HEK293 (cell line): ENCODE measurements around the gene TRMT112.

Source experiments
- CTCF ChIA-PET: fragments of 350-600 bp; formaldehyde crosslinking; extraction: SDS; loops from one replicate; lab custom pipeline; 2021; ENCODE audit warnings: antibody characterized with exemption; lab: Yijun Ruan, JAX
- POLR2A ChIA-PET: fragments of 300-600 bp; formaldehyde crosslinking; extraction: SDS; loops from one replicate; lab custom pipeline; 2020; ENCODE audit warnings: antibody characterized with exemption, inconsistent platforms; lab: Yijun Ruan, JAX
- H3K27ac ChIP-seq: fragments of 200-500 bp; sonication (Bioruptor generic); 2 replicates; pipeline ENCODE4 v1.5.1; 2014; ENCODE audit warnings: low read depth, low read length, control low read depth, inconsistent platforms; ENCODE audit errors: extremely low read depth
- H3K36me3 ChIP-seq, 2 experiments: fragments of 200-500 bp in 1 of 2; sonication (Bioruptor generic) in 1 of 2; 1 replicate in 1 of 2; 2 replicates in 1 of 2; pipeline ENCODE4 v1.5.1; 2014 to 2017; ENCODE audit warnings: inconsistent platforms in 2 of 2, low read length in 2 of 2; ENCODE audit not compliant: control insufficient read depth in 2 of 2, insufficient read depth in 1 of 2
- H3K4me1 ChIP-seq: fragments of 200-500 bp; sonication (Bioruptor generic); 2 replicates; pipeline ENCODE4 v1.5.1; 2014; ENCODE audit warnings: mild to moderate bottlenecking, low read length, inconsistent platforms; ENCODE audit not compliant: control insufficient read depth, insufficient read depth
- H3K4me3 ChIP-seq: 2 replicates; pipeline ENCODE4 v1.5.1; 2011; ENCODE audit warnings: low read depth, mild to moderate bottlenecking, control low read depth, low read length, moderate library complexity
- H3K9me3 ChIP-seq: fragments of 200-500 bp; sonication (Bioruptor generic); 2 replicates; pipeline ENCODE4 v1.5.1; 2014; ENCODE audit warnings: low read depth, low read length, inconsistent platforms; ENCODE audit not compliant: control insufficient read depth, insufficient read depth
- EGR2 ChIP-seq: fragments of 450-650 bp; formaldehyde crosslinking; IDR thresholded peaks from 2 replicates; pipeline ENCODE4 v1.5.1; 2016; ENCODE audit warnings: low read depth, missing biosample characterization, missing genetic modification characterization
- KLF16 ChIP-seq: fragments of 450-650 bp; formaldehyde crosslinking; IDR thresholded peaks from 2 replicates; pipeline ENCODE4 v1.5.1; 2017; ENCODE audit warnings: missing biosample characterization, missing genetic modification characterization
- KLF8 ChIP-seq: fragments of 450-650 bp; formaldehyde crosslinking; IDR thresholded peaks from 2 replicates; pipeline ENCODE4 v1.5.1; 2016; ENCODE audit warnings: missing biosample characterization, missing genetic modification characterization
- PATZ1 ChIP-seq: fragments of 450-650 bp; formaldehyde crosslinking; IDR thresholded peaks from 2 replicates; pipeline ENCODE4 v1.5.1; 2016; ENCODE audit warnings: missing biosample characterization, missing genetic modification characterization
- SP7 ChIP-seq: fragments of 450-650 bp; formaldehyde crosslinking; IDR thresholded peaks from 2 replicates; pipeline ENCODE4 v1.5.1; 2016; ENCODE audit warnings: missing biosample characterization, missing genetic modification characterization
- ZBTB10 ChIP-seq: fragments of 450-650 bp; formaldehyde crosslinking; IDR thresholded peaks from 2 replicates; pipeline ENCODE4 v1.5.1; 2016; ENCODE audit warnings: missing biosample characterization, missing genetic modification characterization
- ZBTB17 ChIP-seq: fragments of 450-650 bp; formaldehyde crosslinking; IDR thresholded peaks from 2 replicates; pipeline ENCODE4 v1.5.1; 2016; ENCODE audit warnings: missing biosample characterization, missing genetic modification characterization
- ZBTB6 ChIP-seq: fragments of 450-650 bp; formaldehyde crosslinking; IDR thresholded peaks from 2 replicates; pipeline ENCODE4 v1.5.1; 2017; ENCODE audit warnings: missing biosample characterization, missing genetic modification characterization
- ZBTB7A ChIP-seq: fragments of 450-650 bp; formaldehyde crosslinking; IDR thresholded peaks from 2 replicates; pipeline ENCODE4 v1.5.1; 2016; ENCODE audit warnings: low read depth, missing biosample characterization, missing genetic modification characterization
- ZBTB8A ChIP-seq: fragments of 450-650 bp; formaldehyde crosslinking; IDR thresholded peaks from 2 replicates; pipeline ENCODE4 v1.5.1; 2016; ENCODE audit warnings: missing biosample characterization, missing genetic modification characterization
- ZFP37 ChIP-seq: fragments of 450-650 bp; formaldehyde crosslinking; IDR thresholded peaks from 2 replicates; pipeline ENCODE4 v1.5.1; 2016; ENCODE audit warnings: missing biosample characterization, missing genetic modification characterization
- ZNF16 ChIP-seq: fragments of 450-650 bp; formaldehyde crosslinking; IDR thresholded peaks from 2 replicates; pipeline ENCODE4 v1.5.1; 2016; ENCODE audit warnings: low read depth, missing biosample characterization, missing genetic modification characterization
- ZNF175 ChIP-seq: fragments of 450-650 bp; formaldehyde crosslinking; IDR thresholded peaks from 2 replicates; pipeline ENCODE4 v1.5.1; 2016; ENCODE audit warnings: missing biosample characterization, missing genetic modification characterization
- ZNF335 ChIP-seq: fragments of 450-650 bp; formaldehyde crosslinking; conservative IDR thresholded peaks from 2 replicates; pipeline ENCODE4 v1.5.1; 2016; ENCODE audit warnings: missing biosample characterization, missing genetic modification characterization
- ZNF830 ChIP-seq: fragments of 450-650 bp; IDR thresholded peaks from 2 replicates; pipeline ENCODE4 v1.5.0; 2018; ENCODE audit warnings: missing biosample characterization, missing genetic modification characterization, low read depth, mild to moderate bottlenecking, moderate library complexity
- ZSCAN30 ChIP-seq: fragments of 450-650 bp; IDR thresholded peaks from 2 replicates; pipeline ENCODE4 v1.5.1; 2018; ENCODE audit warnings: missing biosample characterization, mild to moderate bottlenecking, missing genetic modification characterization, moderate library complexity
- ZXDB ChIP-seq: fragments of 450-650 bp; formaldehyde crosslinking; IDR thresholded peaks from 2 replicates; pipeline ENCODE4 v1.5.1; 2016; ENCODE audit warnings: missing biosample characterization, missing genetic modification characterization
- TF ChIP-seq, protein P1 (sequence below): fragments of 450-650 bp; formaldehyde crosslinking; IDR thresholded peaks from 2 replicates; pipeline ENCODE4 v1.5.1; 2016; ENCODE audit warnings: missing biosample characterization, missing genetic modification characterization
- TF ChIP-seq, protein P2 (sequence below): fragments of 450-650 bp; formaldehyde crosslinking; IDR thresholded peaks from 2 replicates; pipeline ENCODE4 v1.5.1; 2016; ENCODE audit warnings: missing biosample characterization, missing genetic modification characterization
- TF ChIP-seq, protein P3 (sequence below): fragments of 450-650 bp; formaldehyde crosslinking; IDR thresholded peaks from 2 replicates; pipeline ENCODE4 v1.5.1; 2016; ENCODE audit warnings: missing biosample characterization, missing genetic modification characterization, borderline replicate concordance

Gene TRMT112

GRCh38 chr11:64355078-64355940, 38.0 kb upstream of the TRMT112 start:
- Histone ChIP-seq H3K4me1 (no peaks in the 10 kb centered on the region; the same call in 1 of the 2 replicates), H3K9me3 (no peaks in the 10 kb centered on the region), H3K27ac (no peak overlapping the region), H3K36me3 (peaks cover 0 to 3% of the 10 kb centered on the region in 2 experiments; a peak in 1 of 3 replicates), H3K4me3 (no peak overlapping the region; the same call in 1 of the 2 replicates)
- POLR2A ChIA-PET, result interaction anchor here (0.5 to 3.7 kb wide), 14 partner anchors 9 to 289 kb away, joined by 3 to 34 read pairs (median 4); partner anchors contain the start of genes CATSPERZ, NUDT22, PRDX5 and STIP1
- CTCF ChIA-PET, result interaction anchor here (0.6 to 7.8 kb wide), 51 partner anchors 9 to 1468 kb away, joined by 3 to 86 read pairs (median 5); partner anchors contain the start of genes CATSPERZ, CCDC88B, ESRRA and FERMT3
- 0 out of 2 replicates have a peak, but pooled peaks have one; percentile 20 for TF ChIP-seq ZXDB (tag by site-specific recombination)
- peak; percentile 54 for TF ChIP-seq SP7 (tag by site-specific recombination)
- TF ChIP-seq ZFP37 (tag by site-specific recombination), result no peak
- peak; percentile 37; the same call in 1 of the 2 replicates for TF ChIP-seq ZBTB10 (tag by site-specific recombination)
- TF ChIP-seq ZBTB6, result peak; percentile 68; the same call in 1 of the 2 replicates
- TF ChIP-seq PATZ1 (tag by site-specific recombination), result peak; percentile 82
- TF ChIP-seq ZBTB17, result peak; percentile 39; the same call in 1 of the 2 replicates
- TF ChIP-seq ZSCAN30, result peak; percentile 64; the same call in 1 of the 2 replicates
- TF ChIP-seq EGR2 (tag by site-specific recombination), result no peak
- TF ChIP-seq KLF16, result no peak
- TF ChIP-seq ZBTB7A (tag by site-specific recombination), result 0 out of 2 replicates have a peak, but pooled peaks have one; percentile 28
- TF ChIP-seq ZNF16, result no peak
- TF ChIP-seq ZBTB8A, result peak; percentile 58
- no peak for TF ChIP-seq ZNF830 (tag by site-specific recombination)
- TF ChIP-seq, protein P1, sequence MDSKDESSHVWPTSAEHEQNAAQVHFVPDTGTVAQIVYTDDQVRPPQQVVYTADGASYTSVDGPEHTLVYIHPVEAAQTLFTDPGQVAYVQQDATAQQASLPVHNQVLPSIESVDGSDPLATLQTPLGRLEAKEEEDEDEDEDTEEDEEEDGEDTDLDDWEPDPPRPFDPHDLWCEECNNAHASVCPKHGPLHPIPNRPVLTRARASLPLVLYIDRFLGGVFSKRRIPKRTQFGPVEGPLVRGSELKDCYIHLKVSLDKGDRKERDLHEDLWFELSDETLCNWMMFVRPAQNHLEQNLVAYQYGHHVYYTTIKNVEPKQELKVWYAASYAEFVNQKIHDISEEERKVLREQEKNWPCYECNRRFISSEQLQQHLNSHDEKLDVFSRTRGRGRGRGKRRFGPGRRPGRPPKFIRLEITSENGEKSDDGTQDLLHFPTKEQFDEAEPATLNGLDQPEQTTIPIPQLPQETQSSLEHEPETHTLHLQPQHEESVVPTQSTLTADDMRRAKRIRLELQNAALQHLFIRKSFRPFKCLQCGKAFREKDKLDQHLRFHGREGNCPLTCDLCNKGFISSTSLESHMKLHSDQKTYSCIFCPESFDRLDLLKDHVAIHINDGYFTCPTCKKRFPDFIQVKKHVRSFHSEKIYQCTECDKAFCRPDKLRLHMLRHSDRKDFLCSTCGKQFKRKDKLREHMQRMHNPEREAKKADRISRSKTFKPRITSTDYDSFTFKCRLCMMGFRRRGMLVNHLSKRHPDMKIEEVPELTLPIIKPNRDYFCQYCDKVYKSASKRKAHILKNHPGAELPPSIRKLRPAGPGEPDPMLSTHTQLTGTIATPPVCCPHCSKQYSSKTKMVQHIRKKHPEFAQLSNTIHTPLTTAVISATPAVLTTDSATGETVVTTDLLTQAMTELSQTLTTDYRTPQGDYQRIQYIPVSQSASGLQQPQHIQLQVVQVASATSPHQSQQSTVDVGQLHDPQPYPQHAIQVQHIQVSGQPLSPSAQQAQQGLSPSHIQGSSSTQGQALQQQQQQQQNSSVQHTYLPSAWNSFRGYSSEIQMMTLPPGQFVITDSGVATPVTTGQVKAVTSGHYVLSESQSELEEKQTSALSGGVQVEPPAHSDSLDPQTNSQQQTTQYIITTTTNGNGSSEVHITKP (tag by site-specific recombination), result peak; percentile 30; the same call in 1 of the 2 replicates
- 0 out of 2 replicates have a peak, but pooled peaks have one; percentile 17 for TF ChIP-seq KLF8 (tag by site-specific recombination)
- TF ChIP-seq, protein P2, sequence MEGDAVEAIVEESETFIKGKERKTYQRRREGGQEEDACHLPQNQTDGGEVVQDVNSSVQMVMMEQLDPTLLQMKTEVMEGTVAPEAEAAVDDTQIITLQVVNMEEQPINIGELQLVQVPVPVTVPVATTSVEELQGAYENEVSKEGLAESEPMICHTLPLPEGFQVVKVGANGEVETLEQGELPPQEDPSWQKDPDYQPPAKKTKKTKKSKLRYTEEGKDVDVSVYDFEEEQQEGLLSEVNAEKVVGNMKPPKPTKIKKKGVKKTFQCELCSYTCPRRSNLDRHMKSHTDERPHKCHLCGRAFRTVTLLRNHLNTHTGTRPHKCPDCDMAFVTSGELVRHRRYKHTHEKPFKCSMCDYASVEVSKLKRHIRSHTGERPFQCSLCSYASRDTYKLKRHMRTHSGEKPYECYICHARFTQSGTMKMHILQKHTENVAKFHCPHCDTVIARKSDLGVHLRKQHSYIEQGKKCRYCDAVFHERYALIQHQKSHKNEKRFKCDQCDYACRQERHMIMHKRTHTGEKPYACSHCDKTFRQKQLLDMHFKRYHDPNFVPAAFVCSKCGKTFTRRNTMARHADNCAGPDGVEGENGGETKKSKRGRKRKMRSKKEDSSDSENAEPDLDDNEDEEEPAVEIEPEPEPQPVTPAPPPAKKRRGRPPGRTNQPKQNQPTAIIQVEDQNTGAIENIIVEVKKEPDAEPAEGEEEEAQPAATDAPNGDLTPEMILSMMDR (tag by site-specific recombination), result peak; percentile 83
- TF ChIP-seq, protein P3, sequence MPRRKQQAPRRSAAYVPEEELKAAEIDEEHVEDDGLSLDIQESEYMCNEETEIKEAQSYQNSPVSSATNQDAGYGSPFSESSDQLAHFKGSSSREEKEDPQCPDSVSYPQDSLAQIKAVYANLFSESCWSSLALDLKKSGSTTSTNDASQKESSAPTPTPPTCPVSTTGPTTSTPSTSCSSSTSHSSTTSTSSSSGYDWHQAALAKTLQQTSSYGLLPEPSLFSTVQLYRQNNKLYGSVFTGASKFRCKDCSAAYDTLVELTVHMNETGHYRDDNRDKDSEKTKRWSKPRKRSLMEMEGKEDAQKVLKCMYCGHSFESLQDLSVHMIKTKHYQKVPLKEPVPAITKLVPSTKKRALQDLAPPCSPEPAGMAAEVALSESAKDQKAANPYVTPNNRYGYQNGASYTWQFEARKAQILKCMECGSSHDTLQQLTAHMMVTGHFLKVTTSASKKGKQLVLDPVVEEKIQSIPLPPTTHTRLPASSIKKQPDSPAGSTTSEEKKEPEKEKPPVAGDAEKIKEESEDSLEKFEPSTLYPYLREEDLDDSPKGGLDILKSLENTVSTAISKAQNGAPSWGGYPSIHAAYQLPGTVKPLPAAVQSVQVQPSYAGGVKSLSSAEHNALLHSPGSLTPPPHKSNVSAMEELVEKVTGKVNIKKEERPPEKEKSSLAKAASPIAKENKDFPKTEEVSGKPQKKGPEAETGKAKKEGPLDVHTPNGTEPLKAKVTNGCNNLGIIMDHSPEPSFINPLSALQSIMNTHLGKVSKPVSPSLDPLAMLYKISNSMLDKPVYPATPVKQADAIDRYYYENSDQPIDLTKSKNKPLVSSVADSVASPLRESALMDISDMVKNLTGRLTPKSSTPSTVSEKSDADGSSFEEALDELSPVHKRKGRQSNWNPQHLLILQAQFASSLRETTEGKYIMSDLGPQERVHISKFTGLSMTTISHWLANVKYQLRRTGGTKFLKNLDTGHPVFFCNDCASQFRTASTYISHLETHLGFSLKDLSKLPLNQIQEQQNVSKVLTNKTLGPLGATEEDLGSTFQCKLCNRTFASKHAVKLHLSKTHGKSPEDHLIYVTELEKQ (tag by site-specific recombination), result 0 out of 2 replicates have a peak, but pooled peaks have one; percentile 18
- 0 out of 2 replicates have a peak, but pooled peaks have one; percentile 13 for TF ChIP-seq ZNF335
- no peak for TF ChIP-seq ZNF175
